Esophagus muscularis mucosa (tissue), 4 donors: ENCODE data around the gene VMA21. TPM values are rescaled to one million over a fixed set of nuclear protein-coding genes. Genes with fewer than 3 reads are reported as not detected.

Experiments used
- DNase-seq: peaks from one replicate; pipeline ENCODE4 v3.0.0-alpha.2; 2017; ENCODE audit errors: extremely low spot score
- H3K27ac ChIP-seq, 4 donors: fragments of 200-600 bp; sonication (generic); replicated peaks in 1 of 4; 1 replicate in 3 of 4; 2 replicates in 1 of 4; pipeline ENCODE4 v1.5.1; 2016 to 2019; ENCODE audit warnings: mild to moderate bottlenecking in 1 of 4
- H3K27me3 ChIP-seq, 4 donors: fragments of 200-600 bp; sonication (generic); one replicate each; pipeline versions ENCODE4 v1.5.1 to v1.6.0; 2016 to 2019
- H3K36me3 ChIP-seq, 4 donors: fragments of 200-600 bp; sonication (generic); one replicate each; pipeline ENCODE4 v1.5.1; 2016 to 2019
- H3K4me1 ChIP-seq, 4 donors: fragments of 200-600 bp; sonication (generic); one replicate each; pipeline ENCODE4 v1.5.1; 2016 to 2019
- H3K4me3 ChIP-seq, 4 donors: fragments of 200-600 bp; sonication (generic); 1 replicate in 2 of 4; 2 replicates in 2 of 4; pipeline ENCODE4 v1.5.1; 2016 to 2019; ENCODE audit warnings: mild to moderate bottlenecking in 4 of 4, moderate library complexity in 1 of 4
- H3K9me3 ChIP-seq, 4 donors: fragments of 200-600 bp; sonication (generic); 1 replicate in 3 of 4; 2 replicates in 1 of 4; pipeline ENCODE4 v1.5.1; 2016 to 2019
- CTCF ChIP-seq, 3 experiments: fragments of 200-600 bp in 2 of 3; fragments of 450-650 bp in 1 of 3; sonication (generic) in 2 of 3; IDR thresholded peaks; one replicate each; pipeline ENCODE4 v1.5.1; 2017 to 2019; ENCODE audit warnings: antibody characterized with exemption in 3 of 3, mild to moderate bottlenecking in 2 of 3, moderate library complexity in 1 of 3
- EP300 ChIP-seq: sonication (generic); formaldehyde crosslinking; IDR thresholded peaks from one replicate; pipeline ENCODE4 v1.6.1; 2017; ENCODE audit warnings: antibody characterized with exemption
- POLR2A ChIP-seq: fragments of 450-650 bp; IDR thresholded peaks from one replicate; pipeline ENCODE4 v1.6.1; 2017; ENCODE audit warnings: antibody characterized with exemption, moderate library complexity, mild to moderate bottlenecking, low read depth
- POLR2AphosphoS5 ChIP-seq, 2 donors: sonication (generic); formaldehyde crosslinking; IDR thresholded peaks; one replicate each; pipeline ENCODE4 v1.6.1; 2017; ENCODE audit warnings: antibody characterized with exemption in 2 of 2
- WGBS: methylation state at CpG from one replicate; pipeline ENCODE4 v1.1.5; 2018; 5-methylcytosine and 5-hydroxymethylcytosine counted together
- intact Hi-C: fragments of 100-400 bp; cut with DNase I; formaldehyde crosslinking; loops from one replicate; pipeline ENCODE4 v1.15.1; 2023
- total RNA-seq, 4 donors: library from RNA; depleted of rRNA; stranded (reverse); fragments of >200 nt; gene quantifications; one replicate each; pipeline versions ENCODE4 v1.1.0 to v1.2.1, GENCODE V29; 2016

Gene VMA21
- total RNA-seq: 10 to 100 TPM; 17.9 to 28.3 (median 24.3) TPM

GRCh38 chrX:151396825-151397740, at the start of gene VMA21:
VMA21 (plus strand) TSS chrX:151397206; CDS start chrX:151397309, 103 bp downstream.
- intact Hi-C loops: no loop called here
- DNase-seq: peak; percentile 92
- Histone ChIP-seq H3K36me3 (no peaks in the 10 kb centered on the region), H3K9me3 (no peaks in the 10 kb centered on the region), H3K27ac (peak within 1 kb of the TSS; percentile 89 to 94 (median 90)), H3K4me1 (peaks cover 9 to 26% (median 21%) of the 10 kb centered on the region in 4 donors), H3K27me3 (no peaks in the 10 kb centered on the region), H3K4me3 (peak within 1 kb of the TSS; percentile 70 to 81 (median 76))
- 67% methylated on average over 9 of the region's 97 CpGs for WGBS
- TF ChIP-seq POLR2AphosphoS5 (IDR thresholded peaks at IDR 0.05) (peak; percentile 35 to 72), CTCF (IDR thresholded peaks at IDR 0.05) (no peak)

GRCh38 chrX:151359341-151359740, 37.7 kb upstream of the VMA21 start:
- no peaks in the 10 kb centered on the region for H3K9me3 ChIP-seq
- TF ChIP-seq POLR2AphosphoS5 (IDR thresholded peaks at IDR 0.05): no peak
- TF ChIP-seq CTCF (IDR thresholded peaks at IDR 0.05): no peak
- TF ChIP-seq EP300: no peak
- TF ChIP-seq POLR2A: no peak
- H3K36me3 ChIP-seq: no peaks in the 10 kb centered on the region
- 59% methylated on average over 3 of the region's 3 CpGs for WGBS
- H3K27ac ChIP-seq: no peak overlapping the region
- peaks cover 0 to 8% (median 2%) of the 10 kb centered on the region in 4 donors for H3K4me1 ChIP-seq
- peaks cover 0 to 2% (median 0%) of the 10 kb centered on the region in 4 donors for H3K27me3 ChIP-seq
- DNase-seq: no peak
- intact Hi-C loops: no loop called here
- no peak overlapping the region for H3K4me3 ChIP-seq

GRCh38 chrX:151359931-151360871, 36.8 kb upstream of the VMA21 start:
- intact Hi-C loops: loop anchor here (5.0 kb wide), 1 partner anchor 208 kb away; no protein-coding TSS in a partner anchor

GRCh38 chrX:151363316-151363715, 33.7 kb upstream of the VMA21 start:
- Histone ChIP-seq H3K4me1 (peaks cover 0 to 8% (median 2%) of the 10 kb centered on the region in 4 donors), H3K27ac (no peak overlapping the region), H3K27me3 (peaks cover 0 to 2% (median 0%) of the 10 kb centered on the region in 4 donors), H3K9me3 (no peaks in the 10 kb centered on the region), H3K4me3 (no peak overlapping the region), H3K36me3 (no peaks in the 10 kb centered on the region)
- 75% methylated on average over 2 of the region's 2 CpGs for WGBS
- TF ChIP-seq POLR2AphosphoS5 (IDR thresholded peaks at IDR 0.05) (no peak), POLR2A (no peak)
- DNase-seq: no peak
- intact Hi-C loops: loop anchor here (5.0 kb wide), 1 partner anchor 211 kb away; no protein-coding TSS in a partner anchor

More at GRCh38 chrX:151359931-151360871, 36.8 kb upstream of the VMA21 start:
- Histone ChIP-seq H3K36me3 (no peaks in the 10 kb centered on the region), H3K9me3 (no peaks in the 10 kb centered on the region), H3K27me3 (peaks cover 0 to 2% (median 0%) of the 10 kb centered on the region in 4 donors), H3K4me3 (peak overlapping the region in 2 of 4 donors; percentile 22 to 35), H3K4me1 (peaks cover 0 to 8% (median 2%) of the 10 kb centered on the region in 4 donors), H3K27ac (no peak overlapping the region)
- no peak for DNase-seq
- TF ChIP-seq POLR2AphosphoS5 (IDR thresholded peaks at IDR 0.05) (no peak), CTCF (IDR thresholded peaks at IDR 0.05) (peak; percentile 25 to 57 (median 41))
- 19% methylated on average over 11 of the region's 25 CpGs for whole genome bisulfite sequencing
